Activated naive CD4-positive, alpha-beta T cell treated with anti-CD3 and anti-CD28 coated beads, Interleukin-2, amount 10 ng/mL, durations not matched to agents 7 days and 5 days (primary cell): ENCODE data around the gene WDR90.

Experiments
- CTCF ChIA-PET: fragments of 350-600 bp; sonication (Branson Sonifier 250); formaldehyde crosslinking; loops from one replicate; lab custom pipeline; 2021; ENCODE audit warnings: antibody characterized with exemption; lab: Charles Lee
- DNase-seq: peaks from one replicate; pipeline ENCODE4 v3.0.0-alpha.2; 2020
- H3K27ac Mint-ChIP-seq: one replicate; pipeline ENCODE4 v1.8.0; 2021; ENCODE audit warnings: mild to moderate bottlenecking, moderate library complexity, mixed read lengths
- H3K27me3 Mint-ChIP-seq: one replicate; pipeline ENCODE4 v1.8.0; 2021; ENCODE audit warnings: mild to moderate bottlenecking, mixed read lengths
- H3K36me3 Mint-ChIP-seq: one replicate; pipeline ENCODE4 v1.8.0; 2021; ENCODE audit warnings: mixed read lengths
- H3K4me1 Mint-ChIP-seq: one replicate; pipeline ENCODE4 v1.8.0; 2021; ENCODE audit warnings: mixed read lengths
- H3K4me3 Mint-ChIP-seq: one replicate; pipeline ENCODE4 v1.8.0; 2021; ENCODE audit warnings: mild to moderate bottlenecking, moderate library complexity, mixed read lengths
- H3K9me3 Mint-ChIP-seq: one replicate; pipeline ENCODE4 v1.8.0; 2021; ENCODE audit warnings: mixed read lengths

The WDR90 gene

GRCh38 chr16:677316-678190, 28.4 kb downstream of the WDR90 start:
- Mint-ChIP-seq H3K27me3 (peaks cover 33% of the 10 kb centered on the region), H3K27ac (no peak overlapping the region), H3K4me3 (no peak overlapping the region), H3K4me1 (peaks cover 28% of the 10 kb centered on the region), H3K36me3 (peaks cover 18% of the 10 kb centered on the region), H3K9me3 (no peaks in the 10 kb centered on the region)
- CTCF ChIA-PET, result no interaction called here
- DNase-seq, result no peak

- CTCF ChIA-PET, result no interaction called here
- DNase-seq, result no peak
- no peaks in the 10 kb centered on the region for H3K9me3 Mint-ChIP-seq
- peaks cover 15% of the 10 kb centered on the region for H3K36me3 Mint-ChIP-seq
- H3K27ac Mint-ChIP-seq, result no peak overlapping the region
- peaks cover 33% of the 10 kb centered on the region for H3K27me3 Mint-ChIP-seq
- no peak overlapping the region for H3K4me3 Mint-ChIP-seq
- peaks cover 35% of the 10 kb centered on the region for H3K4me1 Mint-ChIP-seq
Observed at GRCh38 chr16:678209-678857, 29.2 kb downstream of the WDR90 start.

- Mint-ChIP-seq H3K27ac (peak overlapping the region; percentile 42), H3K9me3 (no peaks in the 10 kb centered on the region), H3K4me1 (peaks cover 35% of the 10 kb centered on the region), H3K27me3 (peaks cover 33% of the 10 kb centered on the region), H3K36me3 (peaks cover 15% of the 10 kb centered on the region), H3K4me3 (peak overlapping the region; percentile 71)
- peak; percentile 70 for DNase-seq
- CTCF ChIA-PET, result no interaction called here
Observed at GRCh38 chr16:678858-679813, 30.0 kb downstream of the WDR90 start.

- peak within 1 kb of the TSS; percentile 81 for H3K4me3 Mint-ChIP-seq
- H3K36me3 Mint-ChIP-seq, result peaks cover 15% of the 10 kb centered on the region
- peaks cover 38% of the 10 kb centered on the region for H3K4me1 Mint-ChIP-seq
- H3K27me3 Mint-ChIP-seq, result peaks cover 29% of the 10 kb centered on the region
- peak within 1 kb of the TSS; percentile 88 for H3K27ac Mint-ChIP-seq
- peak; percentile 95 for DNase-seq
- H3K9me3 Mint-ChIP-seq, result no peaks in the 10 kb centered on the region
- CTCF ChIA-PET, result interaction anchor here (0.9 to 1.7 kb wide), 2 partner anchors 12 to 32 kb away, joined by 3 to 6 read pairs; partner anchors contain the start of gene RHOT2
Observed at GRCh38 chr16:679814-680624, 30.9 kb downstream of the WDR90 start, which contains the start of gene STUB1. Gene STUB1, plus strand, starts transcription at chr16:680410. Its CDS starts 116 bp downstream, at chr16:680526.

- CTCF ChIA-PET, result interaction anchor here (0.9 to 1.7 kb wide), 2 partner anchors 13 to 33 kb away, joined by 3 to 6 read pairs; partner anchors contain the start of gene RHOT2
- Mint-ChIP-seq H3K27me3 (peaks cover 23% of the 10 kb centered on the region), H3K36me3 (peaks cover 16% of the 10 kb centered on the region), H3K4me3 (peak overlapping the region; percentile 81), H3K9me3 (no peaks in the 10 kb centered on the region), H3K27ac (peak overlapping the region; percentile 68), H3K4me1 (peaks cover 38% of the 10 kb centered on the region)
- DNase-seq, result no peak
Observed at GRCh38 chr16:680625-680945, 31.4 kb downstream of the WDR90 start.

GRCh38 chr16:680967-681745, 32.0 kb downstream of the WDR90 start:
- Mint-ChIP-seq H3K36me3 (peaks cover 17% of the 10 kb centered on the region), H3K9me3 (no peaks in the 10 kb centered on the region), H3K4me3 (peak overlapping the region; percentile 81), H3K27ac (peak overlapping the region; percentile 68), H3K4me1 (peaks cover 42% of the 10 kb centered on the region), H3K27me3 (peaks cover 17% of the 10 kb centered on the region)
- DNase-seq, result no peak
- CTCF ChIA-PET, result interaction anchor here (1.7 kb wide), 1 partner anchor 13 kb away, joined by 6 read pairs; the partner anchor contains the start of gene RHOT2

GRCh38 chr16:681746-682427, 32.7 kb downstream of the WDR90 start:
- peaks cover 38% of the 10 kb centered on the region for H3K4me1 Mint-ChIP-seq
- peak overlapping the region; percentile 81 for H3K4me3 Mint-ChIP-seq
- no peaks in the 10 kb centered on the region for H3K9me3 Mint-ChIP-seq
- peaks cover 21% of the 10 kb centered on the region for H3K36me3 Mint-ChIP-seq
- no peak for DNase-seq
- H3K27ac Mint-ChIP-seq, result no peak overlapping the region
- peaks cover 10% of the 10 kb centered on the region for H3K27me3 Mint-ChIP-seq
- CTCF ChIA-PET, result interaction anchor here (1.7 kb wide), 1 partner anchor 14 kb away, joined by 6 read pairs; the partner anchor contains the start of gene RHOT2

- H3K9me3 Mint-ChIP-seq, result no peaks in the 10 kb centered on the region
- no peak for DNase-seq
- peaks cover 22% of the 10 kb centered on the region for H3K36me3 Mint-ChIP-seq
- peaks cover 36% of the 10 kb centered on the region for H3K4me1 Mint-ChIP-seq
- peak overlapping the region; percentile 74 for H3K4me3 Mint-ChIP-seq
- peak overlapping the region; percentile 67 for H3K27ac Mint-ChIP-seq
- H3K27me3 Mint-ChIP-seq, result peaks cover 4% of the 10 kb centered on the region
- CTCF ChIA-PET, result no interaction called here
Observed at GRCh38 chr16:682493-683395, 33.6 kb downstream of the WDR90 start.

GRCh38 chr16:683396-684070, 34.4 kb downstream of the WDR90 start:
- peaks cover 4% of the 10 kb centered on the region for H3K27me3 Mint-ChIP-seq
- H3K9me3 Mint-ChIP-seq, result no peaks in the 10 kb centered on the region
- H3K4me1 Mint-ChIP-seq, result peaks cover 36% of the 10 kb centered on the region
- no peak for DNase-seq
- peak overlapping the region; percentile 67 for H3K27ac Mint-ChIP-seq
- H3K36me3 Mint-ChIP-seq, result peaks cover 22% of the 10 kb centered on the region
- H3K4me3 Mint-ChIP-seq, result peak overlapping the region; percentile 74
- CTCF ChIA-PET, result no interaction called here

GRCh38 chr16:684071-684794, 35.1 kb downstream of the WDR90 start, which contains the start of gene JMJD8:
Gene JMJD8, minus strand, starts transcription at chr16:684334. Its CDS starts 15 bp downstream, at chr16:684319.
- H3K4me3 Mint-ChIP-seq, result peak within 1 kb of the TSS; percentile 74
- H3K9me3 Mint-ChIP-seq, result no peaks in the 10 kb centered on the region
- no peaks in the 10 kb centered on the region for H3K27me3 Mint-ChIP-seq
- peak within 1 kb of the TSS; percentile 68 for H3K27ac Mint-ChIP-seq
- peaks cover 38% of the 10 kb centered on the region for H3K4me1 Mint-ChIP-seq
- CTCF ChIA-PET, result no interaction called here
- H3K36me3 Mint-ChIP-seq, result peaks cover 22% of the 10 kb centered on the region
- DNase-seq, result peak; percentile 98
